Gastrocnemius medialis (tissue), 4 donors: ENCODE results near the gene ARHGAP22.

Source experiments
- CTCF ChIP-seq, 5 experiments: fragments of 450-650 bp in 3 of 5; fragments of 200-600 bp in 2 of 5; sonication (generic) in 2 of 5; IDR thresholded peaks in 4 of 5; conservative IDR thresholded peaks in 1 of 5; 1 replicate in 4 of 5; 2 replicates in 1 of 5; pipeline ENCODE4 v1.5.1; 2016 to 2019; ENCODE audit warnings: antibody characterized with exemption in 5 of 5, mild to moderate bottlenecking in 3 of 5, moderate library complexity in 3 of 5
- POLR2A ChIP-seq, 2 donors: fragments of 450-650 bp; IDR thresholded peaks; one replicate each; pipeline ENCODE4 v1.6.1; 2017; ENCODE audit warnings: antibody characterized with exemption in 2 of 2, mild to moderate bottlenecking in 2 of 2, moderate library complexity in 2 of 2

GRCh38 chr10:48470115-48470892, 134.6 kb downstream of the ARHGAP22 start:
- TF ChIP-seq POLR2A (IDR thresholded peaks at IDR 0.05) (no peak), CTCF (IDR thresholded peaks at IDR 0.05 in 4 of 5, conservative IDR thresholded peaks at IDR 0.05 in 1 of 5) (no peak)
